MM.1S (cell line): ENCODE results near the gene GNAT1.

Source experiments
- CTCF ChIP-seq: fragments of 300-600 bp; sonication (generic); IDR thresholded peaks from 2 replicates; pipeline ENCODE4 v1.5.1; 2016; ENCODE audit warnings: antibody characterized with exemption, low read length, mixed read lengths
- EZH2 ChIP-seq: fragments of 300-600 bp; sonication (generic); optimal IDR thresholded peaks from 2 replicates; pipeline ENCODE3; 2017; ENCODE audit warnings: low read depth, mild to moderate bottlenecking, antibody characterized with exemption, low read length, mixed read lengths
- EZH2phosphoT487 ChIP-seq: fragments of 300-600 bp; sonication (generic); IDR thresholded peaks from 2 replicates; pipeline ENCODE4 v1.6.1; 2018; ENCODE audit warnings: antibody characterized with exemption, low read length

- TF ChIP-seq CTCF (no peak), EZH2phosphoT487 (no peak), EZH2 (no peak)
Measured at GRCh38 chr3:50193746-50194127, 2.3 kb downstream of the GNAT1 start.
